Mammary epithelial cell (primary cell): Measurements from ENCODE around the gene CCDC171.

ENCODE experiments used
- CTCF ChIP-seq, 2 donors: IDR thresholded peaks in 1 of 2; conservative IDR thresholded peaks in 1 of 2; 2 replicates each; pipeline ENCODE4 v1.5.1; 2011 to 2012; ENCODE audit warnings: inconsistent platforms in 2 of 2, low read length in 2 of 2, mild to moderate bottlenecking in 2 of 2, control low read depth in 1 of 2, low read depth in 1 of 2; ENCODE audit not compliant: insufficient read depth in 1 of 2; ENCODE audit errors: extremely low read depth in 1 of 2
- EZH2 ChIP-seq: IDR thresholded peaks from 2 replicates; pipeline ENCODE4 v1.6.1; 2012; ENCODE audit warnings: low read length, inconsistent platforms, borderline replicate concordance

DNA sequence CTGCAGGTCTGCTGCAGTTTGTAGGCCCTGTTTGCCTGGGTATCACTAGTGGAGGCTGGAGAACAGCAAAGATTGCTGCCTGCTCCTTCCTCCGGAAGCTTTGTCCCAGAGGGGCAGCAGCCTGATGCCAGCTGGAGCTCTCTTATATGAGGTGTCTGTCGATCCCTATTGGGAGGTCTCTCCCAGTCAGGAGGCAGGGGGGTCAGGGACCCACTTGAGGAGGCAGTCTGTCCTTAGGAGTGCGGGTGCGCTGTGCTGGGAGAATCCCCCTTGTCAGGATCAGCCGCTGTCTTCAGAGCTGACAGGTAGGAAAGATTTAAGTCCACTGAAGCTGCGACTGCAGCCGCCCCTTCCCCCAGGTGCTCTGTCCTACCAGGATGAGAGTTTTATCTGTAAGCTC lies 64.9 kb downstream of the CCDC171 start:
- TF ChIP-seq CTCF (conservative IDR thresholded peaks at IDR 0.05 in 1 of 2, IDR thresholded peaks at IDR 0.05 in 1 of 2; ENCODE audit: extremely low read depth in 1 of 2, insufficient read depth in 1 of 2, low read depth in 1 of 2, low read length in 2 of 2) (no peak), EZH2 (no peak)
